Measurements from ENCODE around the gene LVRN. TPM values are rescaled to one million over a fixed set of nuclear protein-coding genes. Genes with fewer than 3 reads are reported as not detected.
A peak's percentile ranks its signal among the peaks of the same experiment; 100 is the strongest.

The LVRN gene
- total RNA-seq, 1 experiment from 2014 or later = 1.9 TPM

GRCh38 chr5:116058346-116058936 lies 96.2 kb downstream of the LVRN start:
- Histone ChIP-seq H3K27me3 (ENCODE audit: insufficient read depth, low read length) (no peaks in the 10 kb centered on the region), H4K20me1 (ENCODE audit: insufficient read depth) (no peaks in the 10 kb centered on the region), H2AFZ (ENCODE audit: low read depth, low read length, poor library complexity, severe bottlenecking) (no peak overlapping the region), H3K4me1 (ENCODE audit: control insufficient read depth in 1 of 2, insufficient read depth in 2 of 2, low read length in 2 of 2) (peaks cover 0 to 35% of the 10 kb centered on the region in 2 experiments; a peak in 2 of 4 replicates), H3K9me2 (ENCODE audit: insufficient read depth) (no peaks in the 10 kb centered on the region), H3K4me3 (replicated peaks in 1 of 2; ENCODE audit: low read depth in 1 of 2, low read length in 2 of 2) (no peak overlapping the region), H3K79me2 (ENCODE audit: insufficient read depth, low read length) (no peaks in the 10 kb centered on the region), H3K36me3 (ENCODE audit: control insufficient read depth in 1 of 2, insufficient read depth in 2 of 2, low read length in 2 of 2) (no peaks in the 10 kb centered on the region; a peak in 1 of 4 replicates), H3K9me3 (ENCODE audit: control insufficient read depth in 1 of 2, insufficient read depth in 1 of 2, low read depth in 1 of 2, low read length in 2 of 2) (no peaks in the 10 kb centered on the region), H3K4me2 (ENCODE audit: low read length) (no peak overlapping the region), H3K9ac (ENCODE audit: low read length) (no peak overlapping the region), H3K27ac (ENCODE audit: low read depth, low read length) (no peak overlapping the region)
- no peak for TF ChIP-seq CEBPB (IDR thresholded peaks at IDR 0.05; ENCODE audit: low read depth)
- intact Hi-C loops (cut with micrococcal nuclease) = no loop called here
- ATAC-seq = no peak
- ChIA-PET CTCF (interaction anchor here (1.5 kb wide), 1 partner anchor 9 kb away, joined by 9 read pairs; no protein-coding TSS in a partner anchor), POLR2A (no interaction called here), RAD21 (ENCODE audit: low non-redundant PET in 1 of 2, low total read pairs in 2 of 2, uncharacterized antibody in 2 of 2, unreplicated experiment in 2 of 2) (no interaction called here)
- DNase-seq (ENCODE audit: low read depth, low spot score) = no peak
- no TSS peak for BruUV-seq (replicated peaks)

GRCh38 chr5:116062352-116062751 lies 100.1 kb downstream of the LVRN start:
- peak; percentile 42; the same call in 1 of the 2 replicates for ATAC-seq
- H3K27me3 ChIP-seq (ENCODE audit: insufficient read depth, low read length) = no peaks in the 10 kb centered on the region
- TF ChIP-seq FOSL1 (IDR thresholded peaks at IDR 0.05; ENCODE audit: low read depth) = no peak
- no peak for TF ChIP-seq ATF3 (IDR thresholded peaks at IDR 0.05)
- TF ChIP-seq SP1 (IDR thresholded peaks at IDR 0.05; ENCODE audit: low read depth) = no peak; the same call in 1 of the 2 replicates
- peak; percentile 65; the same call in 1 of the 2 replicates for TF ChIP-seq CBX3 (IDR thresholded peaks at IDR 0.05; ENCODE audit: low read depth)
- TF ChIP-seq CTCF (IDR thresholded peaks at IDR 0.05 in 2 of 3, conservative IDR thresholded peaks at IDR 0.05 in 1 of 3; ENCODE audit: borderline replicate concordance in 1 of 3, insufficient read depth in 1 of 3, low read depth in 2 of 3, low read length in 2 of 3) = peak; percentile 22 to 56 (median 38); a peak in 4 of 6 replicates
- TF ChIP-seq TCF7L2 (IDR thresholded peaks at IDR 0.05; ENCODE audit: borderline replicate concordance, extremely low read depth, insufficient read depth, insufficient read length) = no peak
- peak; percentile 71 for TF ChIP-seq RAD21 (IDR thresholded peaks at IDR 0.05; ENCODE audit: low read depth)
- no peaks in the 10 kb centered on the region for H4K20me1 ChIP-seq (ENCODE audit: insufficient read depth)
- intact Hi-C loops (cut with micrococcal nuclease) = no loop called here
- no peak overlapping the region for H3K4me3 ChIP-seq (replicated peaks in 1 of 2; ENCODE audit: low read depth in 1 of 2, low read length in 2 of 2)
- no peaks in the 10 kb centered on the region for H3K79me2 ChIP-seq (ENCODE audit: insufficient read depth, low read length)
- no peak for DNase-seq (ENCODE audit: low read depth, low spot score)
- no peaks in the 10 kb centered on the region for H3K9me2 ChIP-seq (ENCODE audit: insufficient read depth)
- H3K27ac ChIP-seq (ENCODE audit: low read depth, low read length) = no peak overlapping the region
- no peaks in the 10 kb centered on the region for H3K36me3 ChIP-seq (ENCODE audit: control insufficient read depth in 1 of 2, insufficient read depth in 2 of 2, low read length in 2 of 2)
- RAD21 ChIA-PET (ENCODE audit: low non-redundant PET in 1 of 2, low total read pairs in 2 of 2, uncharacterized antibody in 2 of 2, unreplicated experiment in 2 of 2) = no interaction called here
- no peak overlapping the region for H3K4me2 ChIP-seq (ENCODE audit: low read length)
- peaks cover 4 to 49% of the 10 kb centered on the region in 2 experiments; a peak in 3 of 4 replicates for H3K4me1 ChIP-seq (ENCODE audit: control insufficient read depth in 1 of 2, insufficient read depth in 2 of 2, low read length in 2 of 2)
- H2AFZ ChIP-seq (ENCODE audit: low read depth, low read length, poor library complexity, severe bottlenecking) = no peak overlapping the region
- no TSS peak for BruUV-seq (replicated peaks)
- no peak overlapping the region for H3K9ac ChIP-seq (ENCODE audit: low read length)
- no peaks in the 10 kb centered on the region for H3K9me3 ChIP-seq (ENCODE audit: control insufficient read depth in 1 of 2, insufficient read depth in 1 of 2, low read depth in 1 of 2, low read length in 2 of 2)
- POLR2A ChIA-PET = no interaction called here
- CTCF ChIA-PET = interaction anchor here (1.1 to 2.1 kb wide), 2 partner anchors 174 to 428 kb away, joined by 3 to 7 read pairs; no protein-coding TSS in a partner anchor

Measured in HCT116 (cell line).